ENCODE data around the gene VAV1. TPM values are rescaled to one million over a fixed set of nuclear protein-coding genes. Genes with fewer than 3 reads are reported as not detected.

VAV1 gene
- total and polyA plus RNA-seq, 2 of the 13 experiments (the other 11 are each of a cell fraction or from before 2014, with no cell fraction given) = not detected

- TF ChIP-seq REPIN1 (CRISPR knock-in tag; IDR thresholded peaks at IDR 0.05; ENCODE audit: borderline replicate concordance, low read depth) = peak; percentile 90; the same call in 1 of the 2 replicates
- TF ChIP-seq MTERF4 (CRISPR knock-in tag; IDR thresholded peaks at IDR 0.05) = peak; percentile 64; the same call in 1 of the 2 replicates
- peak; percentile 42; the same call in 1 of the 2 replicates for TF ChIP-seq SP5 (CRISPR knock-in tag; IDR thresholded peaks at IDR 0.05; ENCODE audit: borderline replicate concordance, low read depth)
- no peak for TF ChIP-seq ZNF224 (CRISPR knock-in tag; IDR thresholded peaks at IDR 0.05)
- TF ChIP-seq ZNF333 (CRISPR knock-in tag; IDR thresholded peaks at IDR 0.05; ENCODE audit: borderline replicate concordance) = no peak
- peak; percentile 38 for TF ChIP-seq ZNF317 (CRISPR knock-in tag; IDR thresholded peaks at IDR 0.05)
- peak; percentile 63 for TF ChIP-seq ASH2L (IDR thresholded peaks at IDR 0.05; ENCODE audit: insufficient read length, low read depth, low read length)
- TF ChIP-seq ZNF761 (CRISPR knock-in tag; conservative IDR thresholded peaks at IDR 0.05) = peak; percentile 81; the same call in 1 of the 2 replicates
- TF ChIP-seq, protein P1, sequence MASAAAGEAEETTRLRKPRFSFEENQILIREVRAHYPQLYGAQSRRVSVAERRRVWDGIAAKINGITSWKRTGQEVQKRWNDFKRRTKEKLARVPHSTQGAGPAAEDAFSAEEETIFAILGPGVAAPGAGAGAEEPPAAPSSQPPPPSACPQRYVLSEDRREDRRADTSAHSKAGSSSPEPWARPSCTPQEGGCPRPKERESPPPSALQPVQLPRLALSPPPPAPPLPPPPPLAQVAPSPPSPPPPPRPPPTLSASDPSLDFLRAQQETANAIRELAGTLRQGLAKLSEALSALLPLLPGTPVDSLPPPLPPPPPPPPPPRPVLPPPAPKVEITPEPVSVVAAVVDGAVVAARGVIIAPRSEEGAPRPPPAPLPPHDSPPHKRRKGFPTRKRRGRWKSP (CRISPR knock-in tag; IDR thresholded peaks at IDR 0.05) = peak; percentile 92
- TF ChIP-seq XRCC5 (optimal IDR thresholded peaks at IDR 0.05; ENCODE audit: low read length) = peak; percentile 61
- TF ChIP-seq KDM5B (CRISPR knock-in tag; IDR thresholded peaks at IDR 0.05; ENCODE audit: borderline replicate concordance) = no peak
- TF ChIP-seq RFX5 (IDR thresholded peaks at IDR 0.05; ENCODE audit: low read depth, low read length) = no peak
- no peak; the same call in 1 of the 2 replicates for TF ChIP-seq NR2F6 (IDR thresholded peaks at IDR 0.05)
- peak; percentile 88 for TF ChIP-seq NR2F6 (CRISPR knock-in tag; IDR thresholded peaks at IDR 0.05)
- peak; percentile 48 for TF ChIP-seq AGO1 (IDR thresholded peaks at IDR 0.05; ENCODE audit: low read depth, low read length, poor library complexity, severe bottlenecking)
- TF ChIP-seq, protein P2, sequence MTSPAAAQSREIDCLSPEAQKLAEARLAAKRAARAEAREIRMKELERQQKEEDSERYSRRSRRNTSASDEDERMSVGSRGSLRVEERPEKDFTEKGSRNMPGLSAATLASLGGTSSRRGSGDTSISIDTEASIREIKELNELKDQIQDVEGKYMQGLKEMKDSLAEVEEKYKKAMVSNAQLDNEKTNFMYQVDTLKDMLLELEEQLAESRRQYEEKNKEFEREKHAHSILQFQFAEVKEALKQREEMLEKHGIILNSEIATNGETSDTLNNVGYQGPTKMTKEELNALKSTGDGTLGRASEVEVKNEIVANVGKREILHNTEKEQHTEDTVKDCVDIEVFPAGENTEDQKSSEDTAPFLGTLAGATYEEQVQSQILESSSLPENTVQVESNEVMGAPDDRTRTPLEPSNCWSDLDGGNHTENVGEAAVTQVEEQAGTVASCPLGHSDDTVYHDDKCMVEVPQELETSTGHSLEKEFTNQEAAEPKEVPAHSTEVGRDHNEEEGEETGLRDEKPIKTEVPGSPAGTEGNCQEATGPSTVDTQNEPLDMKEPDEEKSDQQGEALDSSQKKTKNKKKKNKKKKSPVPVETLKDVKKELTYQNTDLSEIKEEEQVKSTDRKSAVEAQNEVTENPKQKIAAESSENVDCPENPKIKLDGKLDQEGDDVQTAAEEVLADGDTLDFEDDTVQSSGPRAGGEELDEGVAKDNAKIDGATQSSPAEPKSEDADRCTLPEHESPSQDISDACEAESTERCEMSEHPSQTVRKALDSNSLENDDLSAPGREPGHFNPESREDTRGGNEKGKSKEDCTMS (CRISPR knock-in tag; conservative IDR thresholded peaks at IDR 0.05) = no peak
- TF ChIP-seq, protein P3, sequence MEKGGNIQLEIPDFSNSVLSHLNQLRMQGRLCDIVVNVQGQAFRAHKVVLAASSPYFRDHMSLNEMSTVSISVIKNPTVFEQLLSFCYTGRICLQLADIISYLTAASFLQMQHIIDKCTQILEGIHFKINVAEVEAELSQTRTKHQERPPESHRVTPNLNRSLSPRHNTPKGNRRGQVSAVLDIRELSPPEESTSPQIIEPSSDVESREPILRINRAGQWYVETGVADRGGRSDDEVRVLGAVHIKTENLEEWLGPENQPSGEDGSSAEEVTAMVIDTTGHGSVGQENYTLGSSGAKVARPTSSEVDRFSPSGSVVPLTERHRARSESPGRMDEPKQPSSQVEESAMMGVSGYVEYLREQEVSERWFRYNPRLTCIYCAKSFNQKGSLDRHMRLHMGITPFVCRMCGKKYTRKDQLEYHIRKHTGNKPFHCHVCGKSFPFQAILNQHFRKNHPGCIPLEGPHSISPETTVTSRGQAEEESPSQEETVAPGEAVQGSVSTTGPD (CRISPR knock-in tag; IDR thresholded peaks at IDR 0.05) = no peak
- TF ChIP-seq GMEB1 (CRISPR knock-in tag; IDR thresholded peaks at IDR 0.05; ENCODE audit: borderline replicate concordance) = peak; percentile 73; the same call in 1 of the 2 replicates
- no peak for TF ChIP-seq REL (CRISPR knock-in tag; conservative IDR thresholded peaks at IDR 0.05)
Observed at GRCh38 chr19:6753178-6754031, 19.1 kb upstream of the VAV1 start (continued).
